Measurements from ENCODE around the gene ONECUT2.

The ONECUT2 gene

GRCh38 chr18:57497372-57498294 lies 62.5 kb downstream of the ONECUT2 start:
- no peak for DNase-seq
- TF ChIP-seq CTCF (IDR thresholded peaks at IDR 0.05; ENCODE audit: low read depth, low read length, missing control alignments): no peak
- in situ Hi-C loops (cut with HindIII; ENCODE audit: low pct_ligation_motif_present, low sequenced_read_pairs): no loop called here

GRCh38 chr18:57498682-57499256 lies 63.6 kb downstream of the ONECUT2 start:
- no peaks in the 10 kb centered on the region for H3K27me3 ChIP-seq (replicated peaks)
- TF ChIP-seq CTCF (IDR thresholded peaks at IDR 0.05; ENCODE audit: low read depth, low read length, missing control alignments): no peak
- DNase-seq: no peak
- no peak overlapping the region for H3K27ac ChIP-seq
- H3K4me3 ChIP-seq (ENCODE audit: low read depth, low read length): no peak overlapping the region
- in situ Hi-C loops (cut with HindIII; ENCODE audit: low pct_ligation_motif_present, low sequenced_read_pairs): no loop called here
- no peaks in the 10 kb centered on the region for H3K36me3 ChIP-seq (replicated peaks)

More at GRCh38 chr18:57497372-57498294, 62.5 kb downstream of the ONECUT2 start:
- Histone ChIP-seq H3K27me3 (replicated peaks) (no peaks in the 10 kb centered on the region), H3K27ac (no peak overlapping the region), H3K4me3 (ENCODE audit: low read depth, low read length) (no peak overlapping the region), H3K36me3 (replicated peaks) (no peaks in the 10 kb centered on the region)

GRCh38 chr18:57502624-57503023 lies 67.5 kb downstream of the ONECUT2 start:
- H3K27ac ChIP-seq: no peak overlapping the region
- no peaks in the 10 kb centered on the region for H3K27me3 ChIP-seq (replicated peaks)
- H3K36me3 ChIP-seq (replicated peaks): no peaks in the 10 kb centered on the region
- in situ Hi-C loops (cut with HindIII; ENCODE audit: low pct_ligation_motif_present, low sequenced_read_pairs): no loop called here
- H3K4me3 ChIP-seq (ENCODE audit: low read depth, low read length): no peak overlapping the region
- TF ChIP-seq CTCF (IDR thresholded peaks at IDR 0.05; ENCODE audit: low read depth, low read length, missing control alignments): no peak
- DNase-seq: no peak

GRCh38 chr18:57505231-57505630 lies 70.1 kb downstream of the ONECUT2 start:
- H3K27me3 ChIP-seq (replicated peaks): no peaks in the 10 kb centered on the region
- H3K27ac ChIP-seq: no peak overlapping the region
- DNase-seq: no peak
- in situ Hi-C loops (cut with HindIII; ENCODE audit: low pct_ligation_motif_present, low sequenced_read_pairs): no loop called here
- no peaks in the 10 kb centered on the region for H3K36me3 ChIP-seq (replicated peaks)
- TF ChIP-seq CTCF (IDR thresholded peaks at IDR 0.05; ENCODE audit: low read depth, low read length, missing control alignments): no peak
- no peak overlapping the region for H3K4me3 ChIP-seq (ENCODE audit: low read depth, low read length)

- no peak for TF ChIP-seq CTCF (IDR thresholded peaks at IDR 0.05; ENCODE audit: low read depth, low read length, missing control alignments)
Observed at GRCh38 chr18:57516056-57516455, 80.9 kb downstream of the ONECUT2 start.

More at GRCh38 chr18:57516056-57516455, 80.9 kb downstream of the ONECUT2 start:
- no peaks in the 10 kb centered on the region for H3K36me3 ChIP-seq (replicated peaks)
- no peak overlapping the region for H3K27ac ChIP-seq
- DNase-seq: no peak
- no peaks in the 10 kb centered on the region for H3K27me3 ChIP-seq (replicated peaks)
- in situ Hi-C loops (cut with HindIII; ENCODE audit: low pct_ligation_motif_present, low sequenced_read_pairs): no loop called here
- no peak overlapping the region for H3K4me3 ChIP-seq (ENCODE audit: low read depth, low read length)
